PFSK-1 (cell line): ENCODE measurements around the gene GDF11.

ENCODE experiments used
- TAF1 ChIP-seq: IDR thresholded peaks from 2 replicates; pipeline ENCODE4 v1.6.1; 2012; ENCODE audit warnings: low read length, control low read depth, borderline replicate concordance; ENCODE audit not compliant: insufficient read depth
- TF ChIP-seq, protein P1 (sequence below), 2 experiments: IDR thresholded peaks; 2 replicates each; pipeline versions ENCODE4 v1.6.1 to v1.8.0; 2011 to 2012; ENCODE audit warnings: low read depth in 2 of 2, low read length in 2 of 2, control low read depth in 1 of 2, inconsistent platforms in 1 of 2, mild to moderate bottlenecking in 1 of 2, moderate library complexity in 1 of 2; ENCODE audit not compliant: insufficient read depth in 1 of 2

DNA sequence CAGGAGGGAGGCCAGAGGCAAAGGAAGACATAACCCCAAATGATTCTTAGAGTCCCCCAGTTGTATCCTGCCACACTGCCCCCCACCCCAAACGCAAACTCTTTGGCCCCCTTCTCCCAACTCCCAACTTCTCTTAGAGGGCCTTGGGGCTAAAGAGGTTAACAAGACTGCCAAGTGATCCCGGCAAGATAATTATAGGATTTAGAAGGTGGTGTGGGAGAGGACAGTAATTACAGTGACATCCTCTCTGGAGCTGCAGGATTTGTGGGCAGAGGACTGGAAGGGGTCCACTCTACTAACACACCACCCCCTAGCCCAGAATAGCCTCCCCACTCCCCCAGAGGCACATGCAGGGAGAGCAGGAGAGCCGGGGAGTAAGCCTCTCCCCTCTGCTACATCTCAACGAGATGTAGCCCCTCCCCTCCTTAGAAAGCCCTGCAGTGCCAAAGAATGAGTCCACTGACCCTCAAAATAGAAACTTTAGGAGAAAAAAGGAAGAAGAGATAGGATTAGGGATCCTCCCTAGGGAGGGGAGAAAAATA is 5.3 kb upstream of the GDF11 start:
- TF ChIP-seq TAF1: no peak
- TF ChIP-seq, protein P1, sequence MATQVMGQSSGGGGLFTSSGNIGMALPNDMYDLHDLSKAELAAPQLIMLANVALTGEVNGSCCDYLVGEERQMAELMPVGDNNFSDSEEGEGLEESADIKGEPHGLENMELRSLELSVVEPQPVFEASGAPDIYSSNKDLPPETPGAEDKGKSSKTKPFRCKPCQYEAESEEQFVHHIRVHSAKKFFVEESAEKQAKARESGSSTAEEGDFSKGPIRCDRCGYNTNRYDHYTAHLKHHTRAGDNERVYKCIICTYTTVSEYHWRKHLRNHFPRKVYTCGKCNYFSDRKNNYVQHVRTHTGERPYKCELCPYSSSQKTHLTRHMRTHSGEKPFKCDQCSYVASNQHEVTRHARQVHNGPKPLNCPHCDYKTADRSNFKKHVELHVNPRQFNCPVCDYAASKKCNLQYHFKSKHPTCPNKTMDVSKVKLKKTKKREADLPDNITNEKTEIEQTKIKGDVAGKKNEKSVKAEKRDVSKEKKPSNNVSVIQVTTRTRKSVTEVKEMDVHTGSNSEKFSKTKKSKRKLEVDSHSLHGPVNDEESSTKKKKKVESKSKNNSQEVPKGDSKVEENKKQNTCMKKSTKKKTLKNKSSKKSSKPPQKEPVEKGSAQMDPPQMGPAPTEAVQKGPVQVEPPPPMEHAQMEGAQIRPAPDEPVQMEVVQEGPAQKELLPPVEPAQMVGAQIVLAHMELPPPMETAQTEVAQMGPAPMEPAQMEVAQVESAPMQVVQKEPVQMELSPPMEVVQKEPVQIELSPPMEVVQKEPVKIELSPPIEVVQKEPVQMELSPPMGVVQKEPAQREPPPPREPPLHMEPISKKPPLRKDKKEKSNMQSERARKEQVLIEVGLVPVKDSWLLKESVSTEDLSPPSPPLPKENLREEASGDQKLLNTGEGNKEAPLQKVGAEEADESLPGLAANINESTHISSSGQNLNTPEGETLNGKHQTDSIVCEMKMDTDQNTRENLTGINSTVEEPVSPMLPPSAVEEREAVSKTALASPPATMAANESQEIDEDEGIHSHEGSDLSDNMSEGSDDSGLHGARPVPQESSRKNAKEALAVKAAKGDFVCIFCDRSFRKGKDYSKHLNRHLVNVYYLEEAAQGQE (IDR thresholded peaks at IDR 0.05; ENCODE audit: insufficient read depth in 1 of 2, low read depth in 2 of 2, low read length in 2 of 2): no peak
